Smooth muscle cell (in vitro differentiated cells): Measurements from ENCODE around the gene GAL3ST1. TPM values are rescaled to one million over a fixed set of nuclear protein-coding genes. Genes with fewer than 3 reads are reported as not detected.
"Not testable (repeated sequence)": the region's sequence is repeated elsewhere in the genome, so short reads cannot be mapped to it uniquely, and the experiment has no call there.

Experiments used
- DNase-seq: peaks from one replicate; lab custom pipeline; 2025; ENCODE audit not compliant: unreplicated experiment; lab: John Stamatoyannopoulos, UW
- H2AFZ ChIP-seq: fragments of 200-600 bp; sonication (generic); 2 replicates; pipeline ENCODE4 v1.6.0; 2016; ENCODE audit warnings: antibody characterized with exemption, low read depth, mild to moderate bottlenecking
- H3F3A ChIP-seq: fragments of 200-600 bp; sonication (generic); 2 replicates; pipeline ENCODE4 v1.6.0; 2017; ENCODE audit warnings: antibody characterized with exemption, low read depth
- H3K27ac ChIP-seq: fragments of 200-600 bp; sonication (generic); 2 replicates; pipeline ENCODE4 v1.5.1; 2016; ENCODE audit warnings: low read depth, mild to moderate bottlenecking
- H3K27me3 ChIP-seq: fragments of 200-600 bp; sonication (generic); 2 replicates; pipeline ENCODE4 v1.6.1; 2016; ENCODE audit warnings: low read depth, mild to moderate bottlenecking
- H3K36me3 ChIP-seq: fragments of 200-600 bp; sonication (generic); 2 replicates; pipeline ENCODE4 v1.5.1; 2016; ENCODE audit warnings: low read depth
- H3K4me1 ChIP-seq: fragments of 200-600 bp; sonication (generic); 2 replicates; pipeline ENCODE4 v1.5.1; 2016; ENCODE audit warnings: low read depth
- H3K4me2 ChIP-seq: fragments of 200-600 bp; sonication (generic); 2 replicates; pipeline ENCODE4 v1.6.0; 2016; ENCODE audit warnings: mild to moderate bottlenecking
- H3K4me3 ChIP-seq: fragments of 200-600 bp; sonication (generic); 2 replicates; pipeline ENCODE4 v1.5.1; 2016; ENCODE audit warnings: mild to moderate bottlenecking
- H3K79me2 ChIP-seq: fragments of 200-600 bp; sonication (generic); 2 replicates; pipeline ENCODE4 v1.6.0; 2016; ENCODE audit warnings: low read depth, mild to moderate bottlenecking
- H3K9ac ChIP-seq: fragments of 200-600 bp; sonication (generic); 2 replicates; pipeline ENCODE4 v1.6.0; 2016; ENCODE audit warnings: low read depth
- H3K9me3 ChIP-seq: fragments of 200-600 bp; sonication (generic); replicated peaks from 2 replicates; pipeline ENCODE4 v1.5.1; 2016; ENCODE audit warnings: low read depth
- H4K20me1 ChIP-seq: fragments of 200-600 bp; sonication (generic); 2 replicates; pipeline ENCODE4 v1.6.0; 2016; ENCODE audit warnings: low read depth
- CTCF ChIP-seq: fragments of 200-600 bp; sonication (generic); IDR thresholded peaks from 2 replicates; pipeline ENCODE4 v1.5.1; 2017; ENCODE audit warnings: borderline replicate concordance, mild to moderate bottlenecking, antibody characterized with exemption; ENCODE audit not compliant: insufficient read depth, poor library complexity, severe bottlenecking
- whole genome bisulfite sequencing: methylation state at CpG from one replicate; pipeline ENCODE4 v1.1.7; 2016; ENCODE audit warnings: low lambda C conversion rate; 5-methylcytosine and 5-hydroxymethylcytosine counted together
- polyA plus RNA-seq: library from polyadenylated mRNA; unstranded; fragments of >200 nt; fragmentation: Nextera tagmentation; extraction: Ambion mirVana; gene quantifications from 2 replicates; pipeline ENCODE4 v1.2.1, GENCODE V29; 2016
- total RNA-seq: library from RNA; depleted of rRNA; stranded (reverse); fragments of >200 nt; gene quantifications from 2 replicates; pipeline ENCODE4 v1.2.3, GENCODE V29; 2014

Gene GAL3ST1
- total and polyA plus RNA-seq, 2 experiments from 2014 or later = 0.78 TPM; not detected in 1

- Histone ChIP-seq H2AFZ (no peak overlapping the region), H3K9me3 (no peaks in the 10 kb centered on the region), H3K27me3 (no peaks in the 10 kb centered on the region), H3K4me1 (no peaks in the 10 kb centered on the region), H3K4me3 (no peak overlapping the region), H3K4me2 (no peak overlapping the region), H3K79me2 (no peaks in the 10 kb centered on the region), H3K36me3 (no peaks in the 10 kb centered on the region), H3K27ac (no peak overlapping the region), H4K20me1 (no peaks in the 10 kb centered on the region), H3K9ac (no peak overlapping the region), H3F3A (no peaks in the 10 kb centered on the region)
- no peak for DNase-seq
- WGBS = 29% methylated on average over 1 of the region's 1 CpG
- no peak for TF ChIP-seq CTCF
Measured at GRCh38 chr22:30552719-30553118, 21.7 kb downstream of the GAL3ST1 start.

GRCh38 chr22:30551813-30552212 lies 22.7 kb downstream of the GAL3ST1 start:
- not testable (repeated sequence) for H3K4me1 ChIP-seq, H3K36me3 ChIP-seq, H2AFZ ChIP-seq, H4K20me1 ChIP-seq, H3K4me2 ChIP-seq, H3K27me3 ChIP-seq, H3K9me3 ChIP-seq, H3K9ac ChIP-seq, H3K79me2 ChIP-seq, H3K27ac ChIP-seq, H3F3A ChIP-seq, H3K4me3 ChIP-seq, DNase-seq
- WGBS = 85% methylated on average over 3 of the region's 3 CpGs

GRCh38 chr22:30547188-30547587 lies 27.3 kb downstream of the GAL3ST1 start:
- H3F3A ChIP-seq = no peaks in the 10 kb centered on the region
- no peak overlapping the region for H3K27ac ChIP-seq
- no peaks in the 10 kb centered on the region for H4K20me1 ChIP-seq
- H3K36me3 ChIP-seq = no peaks in the 10 kb centered on the region
- H2AFZ ChIP-seq = no peak overlapping the region
- no peak for TF ChIP-seq CTCF
- H3K4me1 ChIP-seq = no peaks in the 10 kb centered on the region
- H3K4me3 ChIP-seq = no peak overlapping the region
- no peak for DNase-seq
- H3K9ac ChIP-seq = no peak overlapping the region
- H3K9me3 ChIP-seq = no peaks in the 10 kb centered on the region
- no peaks in the 10 kb centered on the region for H3K79me2 ChIP-seq
- no peak overlapping the region for H3K4me2 ChIP-seq
- peaks cover 20% of the 10 kb centered on the region for H3K27me3 ChIP-seq
- WGBS = 90% methylated on average over 4 of the region's 4 CpGs

GRCh38 chr22:30546616-30547015 lies 27.8 kb downstream of the GAL3ST1 start, which contains the start of gene SEC14L6:
TSS of gene SEC14L6 (minus strand) at chr22:30546741. CDS start at chr22:30546682, 59 bp downstream.
- no peaks in the 10 kb centered on the region for H3K36me3 ChIP-seq
- TF ChIP-seq CTCF = no peak
- H3K4me2 ChIP-seq = no peak within 1 kb of the TSS
- no peaks in the 10 kb centered on the region for H3K79me2 ChIP-seq
- WGBS = 93% methylated on average over 7 of the region's 7 CpGs
- no peak within 1 kb of the TSS for H3K4me3 ChIP-seq
- H3K4me1 ChIP-seq = peaks cover 4% of the 10 kb centered on the region
- peaks cover 26% of the 10 kb centered on the region for H3K27me3 ChIP-seq
- H2AFZ ChIP-seq = no peak within 1 kb of the TSS
- H3K27ac ChIP-seq = no peak within 1 kb of the TSS
- no peaks in the 10 kb centered on the region for H3K9me3 ChIP-seq
- no peak for DNase-seq
- H3K9ac ChIP-seq = no peak within 1 kb of the TSS
- H3F3A ChIP-seq = no peaks in the 10 kb centered on the region
- no peaks in the 10 kb centered on the region for H4K20me1 ChIP-seq
